Measurements from ENCODE around the gene ALAD. TPM values are rescaled to one million over a fixed set of nuclear protein-coding genes. Genes with fewer than 3 reads are reported as not detected.
"Not testable (repeated sequence)": the region's sequence is repeated elsewhere in the genome, so short reads cannot be mapped to it uniquely, and the experiment has no call there.

The ALAD gene
- total RNA-seq, 1 donor from 2014 or later: 75.6 TPM

DNA sequence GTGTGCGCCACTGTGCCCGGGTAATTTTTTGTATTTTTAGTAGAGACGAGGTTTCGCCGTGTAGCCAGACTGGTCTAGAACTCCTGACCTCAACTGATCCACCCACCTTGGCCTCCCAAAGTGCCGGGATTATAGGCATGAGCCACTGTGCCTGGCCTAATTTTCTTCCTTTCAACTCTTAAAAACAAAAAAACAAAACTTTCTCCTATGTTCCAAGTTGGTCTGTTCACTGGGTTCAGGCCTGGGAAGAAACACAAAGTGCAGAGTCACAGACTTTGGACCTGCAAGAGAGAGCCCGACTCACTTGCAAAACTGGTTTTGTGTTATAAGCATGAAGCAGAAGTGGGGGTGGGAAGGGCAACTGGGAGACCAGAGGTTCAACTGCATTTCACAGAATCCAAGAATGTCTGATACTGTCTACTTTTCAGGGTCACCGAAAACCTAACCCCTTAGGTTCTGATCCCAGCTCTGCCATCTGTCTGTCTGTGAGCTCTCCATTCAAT, 19.1 kb downstream of the ALAD start:
- Histone ChIP-seq H3K9me3 (replicated peaks) (no peaks in the 10 kb centered on the region), H3K36me3 (peaks cover 3% of the 10 kb centered on the region), H3K27me3 (ENCODE audit: low read depth) (no peaks in the 10 kb centered on the region), H3K4me3 (no peak overlapping the region), H3K4me1 (no peaks in the 10 kb centered on the region), H3K27ac (replicated peaks) (no peak overlapping the region)
- no peak for DNase-seq
- intact Hi-C loops (cut with micrococcal nuclease): no loop called here
- TF ChIP-seq, protein P1, sequence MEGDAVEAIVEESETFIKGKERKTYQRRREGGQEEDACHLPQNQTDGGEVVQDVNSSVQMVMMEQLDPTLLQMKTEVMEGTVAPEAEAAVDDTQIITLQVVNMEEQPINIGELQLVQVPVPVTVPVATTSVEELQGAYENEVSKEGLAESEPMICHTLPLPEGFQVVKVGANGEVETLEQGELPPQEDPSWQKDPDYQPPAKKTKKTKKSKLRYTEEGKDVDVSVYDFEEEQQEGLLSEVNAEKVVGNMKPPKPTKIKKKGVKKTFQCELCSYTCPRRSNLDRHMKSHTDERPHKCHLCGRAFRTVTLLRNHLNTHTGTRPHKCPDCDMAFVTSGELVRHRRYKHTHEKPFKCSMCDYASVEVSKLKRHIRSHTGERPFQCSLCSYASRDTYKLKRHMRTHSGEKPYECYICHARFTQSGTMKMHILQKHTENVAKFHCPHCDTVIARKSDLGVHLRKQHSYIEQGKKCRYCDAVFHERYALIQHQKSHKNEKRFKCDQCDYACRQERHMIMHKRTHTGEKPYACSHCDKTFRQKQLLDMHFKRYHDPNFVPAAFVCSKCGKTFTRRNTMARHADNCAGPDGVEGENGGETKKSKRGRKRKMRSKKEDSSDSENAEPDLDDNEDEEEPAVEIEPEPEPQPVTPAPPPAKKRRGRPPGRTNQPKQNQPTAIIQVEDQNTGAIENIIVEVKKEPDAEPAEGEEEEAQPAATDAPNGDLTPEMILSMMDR (IDR thresholded peaks at IDR 0.05; ENCODE audit: borderline replicate concordance): no peak

DNA sequence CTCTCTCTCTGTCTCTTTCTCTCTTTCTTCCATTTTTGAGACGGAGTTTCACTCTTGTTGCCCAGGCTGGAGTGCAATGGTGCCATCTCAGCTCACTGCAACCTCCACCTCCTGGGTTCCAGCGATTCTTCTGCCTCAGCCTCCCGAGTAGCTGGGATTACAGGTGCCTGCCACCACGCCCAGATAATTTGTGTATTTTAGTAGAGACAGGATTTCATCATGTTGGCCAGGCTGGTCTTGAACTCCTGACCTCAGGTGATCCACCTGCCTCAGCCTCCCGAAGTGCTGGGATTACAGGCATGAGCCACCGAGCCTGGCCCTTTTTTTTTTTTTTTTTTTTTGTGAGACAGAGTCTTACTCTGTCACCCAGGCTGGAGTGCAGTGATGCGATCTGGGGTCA, 19.6 kb downstream of the ALAD start:
- H3K36me3 ChIP-seq; H3K4me1 ChIP-seq; DNase-seq; H3K27ac ChIP-seq (replicated peaks); intact Hi-C loops (cut with micrococcal nuclease); H3K4me3 ChIP-seq; H3K27me3 ChIP-seq (ENCODE audit: low read depth); H3K9me3 ChIP-seq (replicated peaks): not testable (repeated sequence)

DNA sequence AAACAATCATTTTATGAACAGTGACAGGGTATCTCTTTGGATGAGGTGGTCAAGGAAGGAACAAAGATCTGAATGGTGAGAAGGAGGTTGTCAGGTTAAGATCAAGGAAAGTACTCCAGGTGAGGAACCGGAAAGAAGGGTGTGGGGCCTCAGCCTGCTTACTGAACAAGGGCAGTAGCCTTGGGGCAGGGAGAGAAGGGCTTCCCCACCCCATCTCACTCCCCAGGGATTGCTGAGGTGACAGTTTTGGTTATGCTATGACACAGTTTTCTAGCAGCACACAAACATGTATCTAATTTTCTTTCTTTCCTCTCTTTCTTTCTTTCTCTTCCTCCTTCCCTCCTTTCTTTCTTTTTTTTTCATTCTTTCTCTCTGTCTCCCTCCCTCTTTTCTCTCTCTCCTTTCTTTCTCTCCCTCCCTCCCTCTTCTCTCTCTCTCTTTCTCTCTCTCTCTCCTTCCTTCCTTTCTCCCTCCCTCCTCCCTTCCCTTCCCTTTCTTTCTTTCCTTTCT, 20.2 kb downstream of the ALAD start:
- Histone ChIP-seq H3K36me3 (no peaks in the 10 kb centered on the region), H3K27ac (replicated peaks) (no peak overlapping the region), H3K27me3 (ENCODE audit: low read depth) (no peaks in the 10 kb centered on the region), H3K4me3 (no peak overlapping the region), H3K9me3 (replicated peaks) (no peaks in the 10 kb centered on the region), H3K4me1 (peaks cover 8% of the 10 kb centered on the region)
- TF ChIP-seq, protein P1 (IDR thresholded peaks at IDR 0.05; ENCODE audit: borderline replicate concordance): no peak
- no peak for DNase-seq
- intact Hi-C loops (cut with micrococcal nuclease): no loop called here

DNA sequence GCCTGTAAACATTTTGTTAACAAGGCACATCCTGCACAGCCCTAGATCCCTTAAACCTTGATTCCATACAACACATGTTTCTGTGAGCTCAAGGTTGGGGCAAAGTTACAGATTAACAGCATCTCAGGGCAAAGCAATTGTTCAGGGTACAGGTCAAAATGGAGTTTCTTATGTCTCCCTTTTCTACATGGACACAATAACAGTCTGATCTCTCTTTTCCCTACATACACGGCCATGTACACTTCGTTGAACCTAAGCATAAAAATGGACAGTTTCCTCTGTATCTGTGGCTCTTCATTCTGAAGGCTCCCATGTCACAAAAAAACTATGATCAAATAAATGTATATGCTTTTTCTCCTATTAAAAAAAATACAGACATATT, 21.3 kb downstream of the ALAD start:
- peaks cover 15% of the 10 kb centered on the region for H3K4me1 ChIP-seq
- H3K36me3 ChIP-seq; DNase-seq; intact Hi-C loops (cut with micrococcal nuclease); H3K27me3 ChIP-seq (ENCODE audit: low read depth); H3K9me3 ChIP-seq (replicated peaks); H3K27ac ChIP-seq (replicated peaks); H3K4me3 ChIP-seq: not testable (repeated sequence)

DNA sequence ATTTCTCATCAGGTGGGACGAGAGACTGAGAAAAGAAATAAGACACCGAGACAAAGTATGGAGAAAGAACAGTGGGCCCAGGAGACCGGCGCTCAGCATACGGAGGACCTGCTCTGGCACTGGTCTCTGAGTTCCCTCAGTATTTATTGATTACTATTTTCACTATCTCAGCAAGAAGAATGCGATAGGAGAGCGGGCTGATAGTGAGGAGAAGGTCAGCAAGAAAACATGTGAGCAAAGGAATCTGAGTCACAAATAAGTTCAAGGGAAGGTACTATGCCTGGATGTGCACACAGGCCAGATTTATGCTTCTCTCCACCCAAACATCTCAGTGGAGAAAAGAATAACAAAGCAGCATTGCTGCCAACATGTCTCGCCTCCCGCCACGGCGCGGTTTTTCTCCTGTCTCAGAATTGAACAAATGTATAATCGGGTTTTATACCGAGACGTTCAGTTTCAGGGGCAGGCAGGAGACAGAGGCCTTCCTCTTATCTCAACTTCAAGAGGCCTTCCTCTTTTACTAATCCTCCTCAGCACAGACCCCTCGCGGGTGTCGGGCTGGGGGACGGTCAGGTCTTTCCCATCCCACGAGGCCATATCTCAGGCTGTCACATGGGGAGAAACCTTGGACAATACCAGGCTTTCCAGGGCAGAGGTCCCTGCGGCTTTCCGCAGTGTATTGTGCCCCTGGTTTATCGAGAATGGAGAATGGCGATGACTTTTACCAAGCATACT, 21.8 kb downstream of the ALAD start:
- intact Hi-C loops (cut with micrococcal nuclease); DNase-seq; H3K27ac ChIP-seq (replicated peaks); H3K4me3 ChIP-seq; H3K9me3 ChIP-seq (replicated peaks); H3K27me3 ChIP-seq (ENCODE audit: low read depth); H3K36me3 ChIP-seq: not testable (repeated sequence)
- peaks cover 15% of the 10 kb centered on the region for H3K4me1 ChIP-seq

DNA sequence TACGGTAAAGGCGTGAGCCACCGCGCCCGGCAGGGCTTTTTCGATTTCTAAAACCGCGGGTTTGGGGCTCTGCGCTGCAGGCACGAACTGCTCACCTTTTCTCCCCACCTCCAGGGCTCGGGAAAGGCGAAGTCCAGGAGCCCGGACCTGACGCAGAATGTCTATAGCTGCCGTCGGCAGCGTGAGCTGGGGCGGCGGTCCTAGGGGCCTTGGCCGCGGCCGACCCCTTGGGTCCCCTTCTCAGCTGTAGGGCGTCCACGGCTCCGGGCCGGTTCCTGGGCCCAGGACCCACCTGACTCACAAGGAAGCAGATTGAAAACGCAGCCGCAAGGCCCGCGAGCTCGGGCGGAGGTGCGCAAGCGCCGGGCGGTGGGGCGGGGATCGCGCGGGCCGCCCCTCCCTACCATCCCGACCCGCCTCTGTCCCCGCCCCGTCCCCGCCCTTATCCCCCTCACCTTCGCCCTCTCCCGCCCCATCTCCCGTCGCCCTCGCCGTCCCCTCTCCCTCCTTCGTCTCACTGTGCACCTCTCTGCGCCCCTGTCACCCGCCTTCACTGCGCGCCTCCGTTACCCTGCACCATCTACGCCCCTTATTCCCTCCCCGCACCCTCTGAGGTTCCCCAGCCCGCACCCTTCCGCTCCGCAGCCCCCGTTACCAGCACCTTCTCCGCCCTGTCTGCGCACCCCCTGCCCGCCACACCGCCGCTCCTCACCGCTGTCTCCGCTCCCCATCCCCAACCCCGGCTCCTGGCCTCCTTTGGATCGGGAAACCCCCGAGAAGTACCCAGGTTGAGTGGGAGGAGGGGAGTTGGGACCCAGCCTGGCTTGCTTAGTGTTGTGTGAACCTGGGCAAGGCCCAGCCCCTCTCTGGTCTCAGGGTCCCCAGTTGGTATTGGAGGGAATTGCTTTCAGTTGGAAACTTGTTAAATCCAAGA, 24.2 kb downstream of the ALAD start, which contains the start of gene HDHD3:
Gene HDHD3, minus strand, starts transcription at position 353 of the 934 bp plus-strand sequence. CDS start 2,632 bp downstream, outside the sequence.
- peaks cover 15% of the 10 kb centered on the region for H3K4me1 ChIP-seq
- H3K9me3 ChIP-seq (replicated peaks): no peaks in the 10 kb centered on the region
- TF ChIP-seq, protein P1 (IDR thresholded peaks at IDR 0.05; ENCODE audit: borderline replicate concordance): no peak
- peaks cover 21% of the 10 kb centered on the region for H3K36me3 ChIP-seq
- intact Hi-C loops (cut with micrococcal nuclease): no loop called here
- peak within 1 kb of the TSS; percentile 70 for H3K27ac ChIP-seq (replicated peaks)
- DNase-seq: peak; percentile 51
- H3K4me3 ChIP-seq: peak within 1 kb of the TSS; percentile 76
- H3K27me3 ChIP-seq (ENCODE audit: low read depth): peaks cover 9% of the 10 kb centered on the region

Data from left ventricle myocardium inferior (tissue), 1 donor.